ENCODE results near the gene GFI1. TPM values are rescaled to one million over a fixed set of nuclear protein-coding genes. Genes with fewer than 3 reads are reported as not detected.
A peak's percentile ranks its signal among the peaks of the same experiment; 100 is the strongest.

Gene GFI1
- total and polyA plus RNA-seq, 2 of the 13 experiments (the other 11 are each of a cell fraction or from before 2014, with no cell fraction given) = 10.3 to 10.5 TPM

GRCh38 chr1:92441316-92441696 lies 45.4 kb downstream of the GFI1 start (continued):
- TF ChIP-seq ZNF484 (CRISPR knock-in tag; IDR thresholded peaks at IDR 0.05; ENCODE audit: borderline replicate concordance, low read depth) (0 out of 2 replicates have a peak, but pooled peaks have one; percentile 24), STAT5B (CRISPR knock-in tag; IDR thresholded peaks at IDR 0.05) (no peak)

GRCh38 chr1:92439291-92439690 lies 47.4 kb downstream of the GFI1 start:
- H3K4me1 ChIP-seq (ENCODE audit: insufficient read depth, low read length) = peaks cover 20% of the 10 kb centered on the region
- H3K27ac ChIP-seq (ENCODE audit: extremely low read length, insufficient read depth, low read length) = no peak overlapping the region
- 65% methylated on average over 1 of the region's 1 CpG for WGBS (ENCODE audit: low lambda C conversion rate)
- H3K9me3 ChIP-seq (ENCODE audit: low read length) = no peaks in the 10 kb centered on the region
- no peak overlapping the region for H2AFZ ChIP-seq (ENCODE audit: low read length)
- ChIA-PET POLR2A (no interaction called here), CTCF (ENCODE audit: low intra/inter-chr PET ratio, low total read pairs) (no interaction called here)
- H3K79me2 ChIP-seq (ENCODE audit: insufficient read depth, low read length) = no peaks in the 10 kb centered on the region
- TF ChIP-seq PRDM15 (CRISPR knock-in tag; IDR thresholded peaks at IDR 0.05) = no peak
- TF ChIP-seq ZNF607 (CRISPR knock-in tag; IDR thresholded peaks at IDR 0.05; ENCODE audit: borderline replicate concordance) = no peak
- TF ChIP-seq TCF7L2 (IDR thresholded peaks at IDR 0.05; ENCODE audit: low read depth, low read length) = no peak
- TF ChIP-seq KMT2B (CRISPR knock-in tag; IDR thresholded peaks at IDR 0.05) = no peak
- no peak for TF ChIP-seq SP140L (CRISPR knock-in tag; IDR thresholded peaks at IDR 0.05; ENCODE audit: borderline replicate concordance)
- no peak for TF ChIP-seq ZNF589 (CRISPR knock-in tag; conservative IDR thresholded peaks at IDR 0.05)
- no peak for TF ChIP-seq ZNF296 (CRISPR knock-in tag; conservative IDR thresholded peaks at IDR 0.05)
- TF ChIP-seq ZBTB14 (CRISPR knock-in tag; IDR thresholded peaks at IDR 0.05) = no peak
- TF ChIP-seq NR2F6 (IDR thresholded peaks at IDR 0.05) = no peak
- no peak for TF ChIP-seq NR2F6 (CRISPR knock-in tag; IDR thresholded peaks at IDR 0.05)
- TF ChIP-seq MBNL3 (CRISPR knock-in tag; conservative IDR thresholded peaks at IDR 0.05) = no peak
- no peak for TF ChIP-seq PHF21A (CRISPR knock-in tag; IDR thresholded peaks at IDR 0.05)
- no peak for TF ChIP-seq IRF1 (CRISPR knock-in tag; IDR thresholded peaks at IDR 0.05; ENCODE audit: low read depth)
- no peak for TF ChIP-seq ZNF17 (CRISPR knock-in tag; IDR thresholded peaks at IDR 0.05)
- TF ChIP-seq HNRNPL (IDR thresholded peaks at IDR 0.05; ENCODE audit: low read depth, low read length) = no peak
- no peak for TF ChIP-seq RARA (CRISPR knock-in tag; IDR thresholded peaks at IDR 0.05)
- no peak for TF ChIP-seq ZNF136 (CRISPR knock-in tag; IDR thresholded peaks at IDR 0.05; ENCODE audit: low read depth)
- H3K4me3 ChIP-seq (replicated peaks in 1 of 3; ENCODE audit: insufficient read depth in 1 of 3, low read depth in 2 of 3, low read length in 3 of 3) = no peak overlapping the region
- ATAC-seq (no peak), DNase-seq (ENCODE audit: low spot score) (no peak), FAIRE-seq (no peak)
- H3K27me3 ChIP-seq (ENCODE audit: control insufficient read depth in 1 of 2, insufficient read depth in 2 of 2, low read length in 2 of 2) = peaks cover 0 to 4% of the 10 kb centered on the region in 2 experiments; a peak in 1 of 5 replicates
- in situ Hi-C loops (cut with HindIII; ENCODE audit: extremely low pct_ligation_motif_present, low pct_unique_long_range_greater_than_20kb) = no loop called here
- H4K20me1 ChIP-seq (ENCODE audit: insufficient read depth, low read length) = no peaks in the 10 kb centered on the region
- no peak overlapping the region for H3K4me2 ChIP-seq (ENCODE audit: low read depth, low read length)
- BruUV-seq (replicated peaks) = no TSS peak
- H3K36me3 ChIP-seq (replicated peaks in 1 of 2; ENCODE audit: control insufficient read depth in 1 of 2, insufficient read depth in 2 of 2, low read length in 2 of 2) = no peaks in the 10 kb centered on the region
- intact Hi-C loops (cut with micrococcal nuclease; ENCODE audit: unreplicated experiment) = no loop called here
- no peak overlapping the region for H3K9ac ChIP-seq (ENCODE audit: insufficient read depth, low read depth, low read length)

All from HepG2 (cell line).